GM06990 (cell line): Measurements from ENCODE around the gene EPHB1.

ENCODE experiments used
- DNase-seq: peaks from one replicate; pipeline ENCODE4 v3.0.0-alpha.2; 2011; ENCODE audit not compliant: insufficient read length; ENCODE audit errors: extremely low read depth
- H3K27me3 ChIP-seq: replicated peaks from 2 replicates; pipeline ENCODE4 v1.6.0; 2011; ENCODE audit warnings: low read length; ENCODE audit not compliant: control insufficient read depth, insufficient read depth
- H3K36me3 ChIP-seq: 2 replicates; pipeline ENCODE4 v1.5.1; 2011; ENCODE audit warnings: low read length; ENCODE audit not compliant: control insufficient read depth, insufficient read depth
- H3K4me3 ChIP-seq: replicated peaks from 2 replicates; pipeline ENCODE4 v1.5.1; 2011; ENCODE audit warnings: low read depth, mild to moderate bottlenecking, control low read depth, low read length
- CTCF ChIP-seq: IDR thresholded peaks from 2 replicates; pipeline ENCODE4 v1.5.1; 2011; ENCODE audit warnings: low read length, control low read depth, mild to moderate bottlenecking, inconsistent platforms; ENCODE audit not compliant: insufficient read depth, poor library complexity, severe bottlenecking

EPHB1 gene

DNA sequence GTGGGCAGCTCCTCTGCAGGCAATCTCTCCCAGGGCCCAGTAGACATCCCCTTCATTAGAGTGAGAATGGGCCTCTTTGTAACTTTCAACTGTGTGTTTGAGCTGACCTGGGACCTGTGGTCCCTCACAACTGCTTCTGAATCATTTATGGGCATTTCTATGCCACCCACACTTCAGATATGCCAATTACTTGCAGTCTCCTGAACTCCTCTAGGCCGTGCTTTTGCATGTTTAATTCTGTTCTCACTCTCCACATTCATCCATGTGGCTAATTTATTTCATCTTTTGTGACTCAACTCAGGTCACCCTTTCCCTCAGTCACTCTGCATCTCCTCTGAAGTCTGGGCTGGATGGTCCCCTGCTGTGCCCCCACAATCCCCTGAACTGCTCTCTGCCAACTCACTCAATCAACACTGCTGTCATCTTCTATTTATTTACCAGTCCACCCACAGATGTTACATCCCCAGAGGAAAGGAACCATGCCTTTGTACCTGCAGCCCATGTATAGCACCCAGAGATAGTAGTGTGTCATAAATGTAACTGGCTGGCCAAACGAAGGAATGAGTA lies 364.7 kb downstream of the EPHB1 start:
- no peak for TF ChIP-seq CTCF
- no peak for DNase-seq
- H3K4me3 ChIP-seq, result no peak overlapping the region
- no peaks in the 10 kb centered on the region; the same call in none of the 2 replicates for H3K27me3 ChIP-seq
- H3K36me3 ChIP-seq, result no peaks in the 10 kb centered on the region

- Histone ChIP-seq H3K36me3 (no peaks in the 10 kb centered on the region), H3K27me3 (no peaks in the 10 kb centered on the region; the same call in 1 of the 2 replicates), H3K4me3 (no peak overlapping the region)
- DNase-seq, result no peak
- TF ChIP-seq CTCF, result no peak
Measured at GRCh38 chr3:135161425-135161824, 366.4 kb downstream of the EPHB1 start.

- TF ChIP-seq CTCF, result no peak
- H3K36me3 ChIP-seq, result no peaks in the 10 kb centered on the region
- no peak for DNase-seq
- H3K27me3 ChIP-seq, result no peaks in the 10 kb centered on the region; the same call in 1 of the 2 replicates
- H3K4me3 ChIP-seq, result no peak overlapping the region
Measured at GRCh38 chr3:135163701-135164100, 368.6 kb downstream of the EPHB1 start.

DNA sequence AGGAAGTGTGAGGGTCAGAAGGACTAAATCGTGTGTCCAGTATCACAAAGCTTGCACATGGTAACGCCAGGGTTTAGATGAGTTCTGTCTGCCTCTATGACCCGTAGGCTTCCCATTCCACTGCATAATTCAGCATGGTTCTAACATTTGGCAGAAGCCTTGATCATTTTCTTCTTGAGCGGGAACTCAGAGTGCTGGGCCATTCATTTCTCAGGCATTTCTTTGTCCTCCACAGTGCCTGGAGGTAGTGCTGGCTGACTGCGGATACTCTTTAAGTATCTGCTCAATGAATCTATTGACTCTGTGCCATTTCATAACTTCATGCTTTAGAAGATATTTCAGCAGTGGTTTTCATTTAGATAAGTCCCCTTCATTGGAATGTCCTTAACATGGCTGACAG lies 370.2 kb downstream of the EPHB1 start:
- no peaks in the 10 kb centered on the region; the same call in 1 of the 2 replicates for H3K27me3 ChIP-seq
- TF ChIP-seq CTCF, result no peak
- no peak for DNase-seq

GRCh38 chr3:135166266-135166825 lies 371.3 kb downstream of the EPHB1 start:
- Histone ChIP-seq H3K4me3 (no peak overlapping the region), H3K36me3 (no peaks in the 10 kb centered on the region), H3K27me3 (no peaks in the 10 kb centered on the region; the same call in 1 of the 2 replicates)
- no peak for DNase-seq
- no peak for TF ChIP-seq CTCF

More for the DNA sequence above, 370.2 kb downstream of the EPHB1 start:
- Histone ChIP-seq H3K4me3 (no peak overlapping the region), H3K36me3 (no peaks in the 10 kb centered on the region)
